A549 (cell line): ENCODE measurements around the gene SACS. TPM values are rescaled to one million over a fixed set of nuclear protein-coding genes. Genes with fewer than 3 reads are reported as not detected.

Experiments
- ATAC-seq, 2 experiments: fragments of 200-7000 bp in 1 of 2; fragments of >200 bp in 1 of 2; cut with Nextera tagmentation in 1 of 2; cut with Tn5 transposase in 1 of 2; 3 replicates each; pipeline versions ENCODE4 v1.8.0 to v1.9.1; 2018 to 2020; ENCODE audit warnings: mild to moderate bottlenecking in 1 of 2, moderate library complexity in 1 of 2
- CTCF ChIA-PET: fragments of 300-600 bp; sonication (Branson Sonifier 250); formaldehyde crosslinking; extraction: SDS; loops from one replicate; lab custom pipeline; 2021; ENCODE audit warnings: antibody characterized with exemption, inconsistent platforms; lab: Yijun Ruan, JAX
- POLR2A ChIA-PET: fragments of 350-600 bp; formaldehyde crosslinking; extraction: SDS; loops from one replicate; lab custom pipeline; 2021; ENCODE audit warnings: antibody characterized with exemption, inconsistent platforms; lab: Yijun Ruan, JAX
- DNase-seq, 2 experiments: peaks; one replicate each; pipeline versions ENCODE4 v3.0.0 to v3.0.0-alpha.2; 2011 to 2016; ENCODE audit warnings: low read depth in 1 of 2, low spot score in 1 of 2
- FAIRE-seq: peaks from 2 replicates; lab custom pipeline; 2011; peaks lifted over from hg19 to GRCh38; lab: Jason Lieb, UNC
- H3K27ac ChIP-seq, 2 experiments: fragments of >200 bp; sonication (Bioruptor Twin); formaldehyde crosslinking; 3 replicates each; pipeline ENCODE4 v1.5.1; 2016 to 2017
- H3K4me1 ChIP-seq: fragments of >200 bp; sonication (Bioruptor Twin); formaldehyde crosslinking; 3 replicates; pipeline ENCODE4 v1.6.1; 2016
- H3K4me2 ChIP-seq: fragments of >200 bp; sonication (Bioruptor Twin); formaldehyde crosslinking; 3 replicates; pipeline ENCODE4 v1.6.1; 2016
- H3K4me3 ChIP-seq: fragments of >200 bp; sonication (Bioruptor Twin); formaldehyde crosslinking; 3 replicates; pipeline ENCODE4 v1.5.1; 2016
- H3K9me3 ChIP-seq: fragments of >200 bp; sonication (Bioruptor Twin); formaldehyde crosslinking; 3 replicates; pipeline ENCODE4 v1.6.1; 2016
- CBX2 ChIP-seq: fragments of 200-600 bp; sonication (generic); IDR thresholded peaks from 2 replicates; pipeline ENCODE4 v1.6.1; 2016; ENCODE audit warnings: low read depth, mild to moderate bottlenecking, borderline replicate concordance
- CHD4 ChIP-seq: fragments of 200-600 bp; sonication (generic); IDR thresholded peaks from 2 replicates; pipeline ENCODE4 v1.6.1; 2016; ENCODE audit warnings: antibody characterized with exemption, mild to moderate bottlenecking, borderline replicate concordance
- GATA3 ChIP-seq: IDR thresholded peaks from 2 replicates; pipeline ENCODE4 v1.6.1; 2012; ENCODE audit warnings: borderline replicate concordance
- HDAC2 ChIP-seq: fragments of 200-600 bp; sonication (generic); IDR thresholded peaks from 2 replicates; pipeline ENCODE4 v1.6.1; 2016
- JUNB ChIP-seq: fragments of >200 bp; sonication (Bioruptor Twin); formaldehyde crosslinking; IDR thresholded peaks from 2 replicates; pipeline ENCODE4 v1.6.1; 2016
- NFE2L2 ChIP-seq: fragments of 150-350 bp; conservative IDR thresholded peaks from 2 replicates; pipeline ENCODE4 v1.6.1; 2014; ENCODE audit warnings: low read length
- NPAS2 ChIP-seq: fragments of 250-450 bp; sonication (Bioruptor Pico); IDR thresholded peaks from 2 replicates; pipeline ENCODE4 v1.8.0; 2022; ENCODE audit warnings: mild to moderate bottlenecking, moderate library complexity, borderline replicate concordance
- POLR2A ChIP-seq: IDR thresholded peaks from 2 replicates; pipeline ENCODE4 v1.6.1; 2012; ENCODE audit warnings: mild to moderate bottlenecking, low read length
- POLR2AphosphoS2 ChIP-seq: conservative IDR thresholded peaks from 2 replicates; pipeline ENCODE4 v1.6.1; 2012; ENCODE audit warnings: low read length, improper control_type of control experiment, inconsistent platforms
- RAD21 ChIP-seq, 2 experiments: fragments of >200 bp in 1 of 2; sonication (Bioruptor Twin) in 1 of 2; formaldehyde crosslinking in 1 of 2; IDR thresholded peaks in 1 of 2; conservative IDR thresholded peaks in 1 of 2; 2 replicates in 1 of 2; 3 replicates in 1 of 2; pipeline ENCODE4 v1.6.1; 2012 to 2018; ENCODE audit warnings: inconsistent platforms in 1 of 2
- SMC3 ChIP-seq: fragments of >200 bp; sonication (Bioruptor Twin); formaldehyde crosslinking; IDR thresholded peaks from 3 replicates; pipeline ENCODE4 v1.6.1; 2018; ENCODE audit warnings: inconsistent platforms
- SREBF2 ChIP-seq: fragments of 450-650 bp; IDR thresholded peaks from 2 replicates; pipeline ENCODE4 v1.6.1; 2014; ENCODE audit warnings: mild to moderate bottlenecking, moderate library complexity
- TP53 ChIP-seq: fragments of 250-450 bp; sonication (Bioruptor Pico); IDR thresholded peaks from 2 replicates; pipeline ENCODE4 v1.5.0; 2021; ENCODE audit warnings: mild to moderate bottlenecking, moderate library complexity
- ZC3H11A ChIP-seq: fragments of 450-650 bp; IDR thresholded peaks from 2 replicates; pipeline ENCODE4 v1.6.1; 2014; ENCODE audit warnings: antibody characterized with exemption, mild to moderate bottlenecking
- ZFP36 ChIP-seq: fragments of 450-650 bp; IDR thresholded peaks from 2 replicates; pipeline ENCODE4 v1.6.1; 2014; ENCODE audit warnings: borderline replicate concordance; ENCODE audit not compliant: partially characterized antibody
- ZNF302 ChIP-seq: fragments of 250-450 bp; sonication (Bioruptor Pico); IDR thresholded peaks from 2 replicates; pipeline ENCODE4 v1.9.0; 2021; ENCODE audit warnings: inconsistent platforms, mild to moderate bottlenecking, moderate library complexity
- WGBS: methylation state at CpG from one replicate; pipeline ENCODE4 v1.1.6; 2017; ENCODE audit errors: missing lambda C conversion rate; 5-methylcytosine and 5-hydroxymethylcytosine counted together
- polyA plus RNA-seq, 4 experiments: library from polyadenylated mRNA; depleted of rRNA in 3 of 4; stranded (reverse); fragments of >200 nt; fragmentation: RNase III in 1 of 4; extraction: RNeasy Plus Mini Kit Qiagen cat#74134 plus additional on column Dnase treatment in 1 of 4; gene quantifications; 2 replicates in 3 of 4; 3 replicates in 1 of 4; pipeline ENCODE4 v1.2.3, GENCODE V29; 2011 to 2017
- TF ChIP-seq, protein P1 (sequence below): fragments of 200-600 bp; sonication (generic); IDR thresholded peaks from 2 replicates; pipeline ENCODE4 v1.6.1; 2016; ENCODE audit warnings: antibody characterized with exemption, mild to moderate bottlenecking, moderate library complexity
- TF ChIP-seq, protein P2 (sequence below): fragments of >200 bp; sonication (Bioruptor Twin); formaldehyde crosslinking; IDR thresholded peaks from 2 replicates; pipeline ENCODE4 v1.6.1; 2016
- TF ChIP-seq, protein P3 (sequence below): fragments of >200 bp; sonication (Bioruptor Twin); formaldehyde crosslinking; IDR thresholded peaks from 3 replicates; pipeline ENCODE4 v1.5.1; 2016
- TF ChIP-seq, protein P4 (sequence below): IDR thresholded peaks from 2 replicates; pipeline ENCODE4 v1.6.1; 2012
- TF ChIP-seq, protein P5 (sequence below): fragments of 150-350 bp; IDR thresholded peaks from 2 replicates; pipeline ENCODE4 v1.6.1; 2014; ENCODE audit warnings: low read depth, mild to moderate bottlenecking, low read length
- TF ChIP-seq, protein P6 (sequence below): fragments of >200 bp; sonication (Bioruptor Twin); formaldehyde crosslinking; IDR thresholded peaks from 3 replicates; pipeline ENCODE4 v1.6.1; 2016
- TF ChIP-seq, protein P7 (sequence below): fragments of 450-650 bp; IDR thresholded peaks from 2 replicates; pipeline ENCODE4 v1.6.1; 2014; ENCODE audit warnings: antibody characterized with exemption
- TF ChIP-seq, protein P8 (sequence below): fragments of 250-450 bp; sonication (Bioruptor Pico); IDR thresholded peaks from 2 replicates; pipeline ENCODE4 v1.5.0; 2021; ENCODE audit warnings: mild to moderate bottlenecking, moderate library complexity, borderline replicate concordance

SACS gene
- polyA plus RNA-seq, 2 of the 4 experiments (the other 2 are of a cell fraction), result 6.9 to 23.8 TPM

DNA sequence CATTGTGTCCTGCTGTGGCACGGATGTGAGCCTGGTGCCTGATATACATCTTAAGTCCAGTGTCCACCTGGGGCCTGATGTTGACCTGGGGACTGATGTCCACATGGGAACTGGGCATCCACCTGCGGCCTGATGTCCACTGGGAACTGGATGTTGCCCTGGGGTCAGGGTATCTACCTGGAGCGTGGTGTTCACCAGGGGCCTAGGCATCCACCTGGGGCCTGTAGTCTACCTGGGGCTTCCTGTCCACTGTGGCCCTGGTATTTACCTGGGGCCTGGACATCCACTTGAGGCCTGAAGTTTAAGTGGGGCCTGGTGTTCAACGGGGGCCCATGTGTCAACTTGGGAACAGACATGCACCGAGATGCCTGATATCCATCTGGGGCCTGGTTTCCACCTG lies 11.9 kb downstream of the SACS start:
- 100% methylated on average over 1 of the region's 5 CpGs for WGBS
- FAIRE-seq (no peak), ATAC-seq (no peak), DNase-seq (no peak)
- no peak overlapping the region for H3K4me2 ChIP-seq
- H3K4me3 ChIP-seq, result no peak overlapping the region
- H3K4me1 ChIP-seq, result peaks cover 2% of the 10 kb centered on the region
- TF ChIP-seq GATA3 (no peak), ZNF302 (no peak), HDAC2 (no peak), NPAS2 (CRISPR knock-in tag) (no peak), POLR2A (no peak), RAD21 (conservative IDR thresholded peaks at IDR 0.05 in 1 of 2, IDR thresholded peaks at IDR 0.05 in 1 of 2) (no peak), ZC3H11A (no peak), CBX2 (no peak)
- TF ChIP-seq, protein P1, sequence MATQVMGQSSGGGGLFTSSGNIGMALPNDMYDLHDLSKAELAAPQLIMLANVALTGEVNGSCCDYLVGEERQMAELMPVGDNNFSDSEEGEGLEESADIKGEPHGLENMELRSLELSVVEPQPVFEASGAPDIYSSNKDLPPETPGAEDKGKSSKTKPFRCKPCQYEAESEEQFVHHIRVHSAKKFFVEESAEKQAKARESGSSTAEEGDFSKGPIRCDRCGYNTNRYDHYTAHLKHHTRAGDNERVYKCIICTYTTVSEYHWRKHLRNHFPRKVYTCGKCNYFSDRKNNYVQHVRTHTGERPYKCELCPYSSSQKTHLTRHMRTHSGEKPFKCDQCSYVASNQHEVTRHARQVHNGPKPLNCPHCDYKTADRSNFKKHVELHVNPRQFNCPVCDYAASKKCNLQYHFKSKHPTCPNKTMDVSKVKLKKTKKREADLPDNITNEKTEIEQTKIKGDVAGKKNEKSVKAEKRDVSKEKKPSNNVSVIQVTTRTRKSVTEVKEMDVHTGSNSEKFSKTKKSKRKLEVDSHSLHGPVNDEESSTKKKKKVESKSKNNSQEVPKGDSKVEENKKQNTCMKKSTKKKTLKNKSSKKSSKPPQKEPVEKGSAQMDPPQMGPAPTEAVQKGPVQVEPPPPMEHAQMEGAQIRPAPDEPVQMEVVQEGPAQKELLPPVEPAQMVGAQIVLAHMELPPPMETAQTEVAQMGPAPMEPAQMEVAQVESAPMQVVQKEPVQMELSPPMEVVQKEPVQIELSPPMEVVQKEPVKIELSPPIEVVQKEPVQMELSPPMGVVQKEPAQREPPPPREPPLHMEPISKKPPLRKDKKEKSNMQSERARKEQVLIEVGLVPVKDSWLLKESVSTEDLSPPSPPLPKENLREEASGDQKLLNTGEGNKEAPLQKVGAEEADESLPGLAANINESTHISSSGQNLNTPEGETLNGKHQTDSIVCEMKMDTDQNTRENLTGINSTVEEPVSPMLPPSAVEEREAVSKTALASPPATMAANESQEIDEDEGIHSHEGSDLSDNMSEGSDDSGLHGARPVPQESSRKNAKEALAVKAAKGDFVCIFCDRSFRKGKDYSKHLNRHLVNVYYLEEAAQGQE, result no peak
- TF ChIP-seq, protein P2, sequence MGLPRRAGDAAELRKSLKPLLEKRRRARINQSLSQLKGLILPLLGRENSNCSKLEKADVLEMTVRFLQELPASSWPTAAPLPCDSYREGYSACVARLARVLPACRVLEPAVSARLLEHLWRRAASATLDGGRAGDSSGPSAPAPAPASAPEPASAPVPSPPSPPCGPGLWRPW, result no peak
- H3K9me3 ChIP-seq, result no peaks in the 10 kb centered on the region
- CTCF ChIA-PET, result interaction anchor here (1.6 kb wide), 1 partner anchor 46 kb away, joined by 3 read pairs; no protein-coding TSS in a partner anchor
- POLR2A ChIA-PET, result no interaction called here
- H3K27ac ChIP-seq, result no peak overlapping the region

DNA sequence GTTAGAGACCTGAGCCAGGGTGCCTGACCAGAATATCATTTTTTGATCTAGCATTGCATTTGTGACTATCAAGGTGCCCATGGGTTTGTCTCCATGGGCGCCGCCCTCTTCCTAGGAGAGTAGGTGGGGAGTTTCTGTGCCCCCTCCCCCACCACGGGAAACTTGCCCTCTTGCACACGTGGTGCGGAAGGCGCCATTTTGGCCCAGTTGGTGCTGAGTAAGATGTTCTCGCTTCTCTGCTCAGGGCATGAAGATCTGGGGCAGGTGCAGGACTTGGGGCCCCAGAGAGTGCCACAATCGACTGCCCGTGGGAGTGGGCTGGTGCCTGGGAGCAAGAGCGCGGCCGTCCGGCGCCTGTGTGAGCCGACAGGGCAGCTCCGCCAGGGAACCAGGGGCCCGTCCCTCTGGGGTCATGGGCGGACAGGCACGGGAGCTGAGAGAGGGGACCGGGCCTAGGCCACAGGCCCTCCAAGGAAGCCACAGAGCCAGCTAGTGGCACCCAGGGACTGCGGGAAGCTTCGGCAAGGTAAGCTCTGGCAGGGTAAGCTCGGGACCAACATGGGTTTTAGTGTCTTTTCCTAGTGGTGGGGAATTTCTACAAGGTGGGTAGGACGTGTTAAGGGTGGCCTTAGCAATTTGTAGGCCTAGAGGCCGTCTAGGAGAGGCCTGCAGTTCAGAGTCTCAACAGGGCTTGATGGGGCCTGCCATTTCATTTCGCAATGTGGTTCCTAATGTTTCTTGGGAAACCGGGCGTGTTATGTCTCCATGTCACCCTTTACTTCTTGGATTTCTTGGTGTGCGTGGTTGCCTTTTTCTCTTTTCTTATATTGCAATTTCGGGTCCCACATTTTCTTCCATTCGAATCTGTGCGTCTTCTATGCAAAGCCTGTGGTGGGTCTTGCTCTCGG lies 14.5 kb downstream of the SACS start:
- Histone ChIP-seq H3K4me1 (no peaks in the 10 kb centered on the region), H3K9me3 (no peaks in the 10 kb centered on the region), H3K4me2 (no peak overlapping the region), H3K27ac (no peak overlapping the region)
- WGBS, result 95% methylated on average over 26 of the region's 33 CpGs
- ChIA-PET POLR2A (no interaction called here), CTCF (no interaction called here)
- DNase-seq, result no peak
- no peak for FAIRE-seq
- TF ChIP-seq, protein P3, sequence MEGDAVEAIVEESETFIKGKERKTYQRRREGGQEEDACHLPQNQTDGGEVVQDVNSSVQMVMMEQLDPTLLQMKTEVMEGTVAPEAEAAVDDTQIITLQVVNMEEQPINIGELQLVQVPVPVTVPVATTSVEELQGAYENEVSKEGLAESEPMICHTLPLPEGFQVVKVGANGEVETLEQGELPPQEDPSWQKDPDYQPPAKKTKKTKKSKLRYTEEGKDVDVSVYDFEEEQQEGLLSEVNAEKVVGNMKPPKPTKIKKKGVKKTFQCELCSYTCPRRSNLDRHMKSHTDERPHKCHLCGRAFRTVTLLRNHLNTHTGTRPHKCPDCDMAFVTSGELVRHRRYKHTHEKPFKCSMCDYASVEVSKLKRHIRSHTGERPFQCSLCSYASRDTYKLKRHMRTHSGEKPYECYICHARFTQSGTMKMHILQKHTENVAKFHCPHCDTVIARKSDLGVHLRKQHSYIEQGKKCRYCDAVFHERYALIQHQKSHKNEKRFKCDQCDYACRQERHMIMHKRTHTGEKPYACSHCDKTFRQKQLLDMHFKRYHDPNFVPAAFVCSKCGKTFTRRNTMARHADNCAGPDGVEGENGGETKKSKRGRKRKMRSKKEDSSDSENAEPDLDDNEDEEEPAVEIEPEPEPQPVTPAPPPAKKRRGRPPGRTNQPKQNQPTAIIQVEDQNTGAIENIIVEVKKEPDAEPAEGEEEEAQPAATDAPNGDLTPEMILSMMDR, result no peak
- TF ChIP-seq, protein P4, sequence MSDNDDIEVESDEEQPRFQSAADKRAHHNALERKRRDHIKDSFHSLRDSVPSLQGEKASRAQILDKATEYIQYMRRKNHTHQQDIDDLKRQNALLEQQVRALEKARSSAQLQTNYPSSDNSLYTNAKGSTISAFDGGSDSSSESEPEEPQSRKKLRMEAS, result no peak
- TF ChIP-seq SMC3 (no peak), ZFP36 (no peak), NFE2L2 (no peak), SREBF2 (no peak), JUNB (no peak), CHD4 (no peak), GATA3 (no peak), POLR2AphosphoS2 (no peak), TP53 (CRISPR knock-in tag) (no peak)
- TF ChIP-seq, protein P2, result no peak
- TF ChIP-seq, protein P5, sequence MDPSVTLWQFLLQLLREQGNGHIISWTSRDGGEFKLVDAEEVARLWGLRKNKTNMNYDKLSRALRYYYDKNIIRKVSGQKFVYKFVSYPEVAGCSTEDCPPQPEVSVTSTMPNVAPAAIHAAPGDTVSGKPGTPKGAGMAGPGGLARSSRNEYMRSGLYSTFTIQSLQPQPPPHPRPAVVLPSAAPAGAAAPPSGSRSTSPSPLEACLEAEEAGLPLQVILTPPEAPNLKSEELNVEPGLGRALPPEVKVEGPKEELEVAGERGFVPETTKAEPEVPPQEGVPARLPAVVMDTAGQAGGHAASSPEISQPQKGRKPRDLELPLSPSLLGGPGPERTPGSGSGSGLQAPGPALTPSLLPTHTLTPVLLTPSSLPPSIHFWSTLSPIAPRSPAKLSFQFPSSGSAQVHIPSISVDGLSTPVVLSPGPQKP, result no peak
- TF ChIP-seq, protein P6, sequence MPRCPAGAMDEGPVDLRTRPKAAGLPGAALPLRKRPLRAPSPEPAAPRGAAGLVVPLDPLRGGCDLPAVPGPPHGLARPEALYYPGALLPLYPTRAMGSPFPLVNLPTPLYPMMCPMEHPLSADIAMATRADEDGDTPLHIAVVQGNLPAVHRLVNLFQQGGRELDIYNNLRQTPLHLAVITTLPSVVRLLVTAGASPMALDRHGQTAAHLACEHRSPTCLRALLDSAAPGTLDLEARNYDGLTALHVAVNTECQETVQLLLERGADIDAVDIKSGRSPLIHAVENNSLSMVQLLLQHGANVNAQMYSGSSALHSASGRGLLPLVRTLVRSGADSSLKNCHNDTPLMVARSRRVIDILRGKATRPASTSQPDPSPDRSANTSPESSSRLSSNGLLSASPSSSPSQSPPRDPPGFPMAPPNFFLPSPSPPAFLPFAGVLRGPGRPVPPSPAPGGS, result no peak
- TF ChIP-seq, protein P7, sequence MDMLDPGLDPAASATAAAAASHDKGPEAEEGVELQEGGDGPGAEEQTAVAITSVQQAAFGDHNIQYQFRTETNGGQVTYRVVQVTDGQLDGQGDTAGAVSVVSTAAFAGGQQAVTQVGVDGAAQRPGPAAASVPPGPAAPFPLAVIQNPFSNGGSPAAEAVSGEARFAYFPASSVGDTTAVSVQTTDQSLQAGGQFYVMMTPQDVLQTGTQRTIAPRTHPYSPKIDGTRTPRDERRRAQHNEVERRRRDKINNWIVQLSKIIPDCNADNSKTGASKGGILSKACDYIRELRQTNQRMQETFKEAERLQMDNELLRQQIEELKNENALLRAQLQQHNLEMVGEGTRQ, result no peak
- TF ChIP-seq, protein P8, sequence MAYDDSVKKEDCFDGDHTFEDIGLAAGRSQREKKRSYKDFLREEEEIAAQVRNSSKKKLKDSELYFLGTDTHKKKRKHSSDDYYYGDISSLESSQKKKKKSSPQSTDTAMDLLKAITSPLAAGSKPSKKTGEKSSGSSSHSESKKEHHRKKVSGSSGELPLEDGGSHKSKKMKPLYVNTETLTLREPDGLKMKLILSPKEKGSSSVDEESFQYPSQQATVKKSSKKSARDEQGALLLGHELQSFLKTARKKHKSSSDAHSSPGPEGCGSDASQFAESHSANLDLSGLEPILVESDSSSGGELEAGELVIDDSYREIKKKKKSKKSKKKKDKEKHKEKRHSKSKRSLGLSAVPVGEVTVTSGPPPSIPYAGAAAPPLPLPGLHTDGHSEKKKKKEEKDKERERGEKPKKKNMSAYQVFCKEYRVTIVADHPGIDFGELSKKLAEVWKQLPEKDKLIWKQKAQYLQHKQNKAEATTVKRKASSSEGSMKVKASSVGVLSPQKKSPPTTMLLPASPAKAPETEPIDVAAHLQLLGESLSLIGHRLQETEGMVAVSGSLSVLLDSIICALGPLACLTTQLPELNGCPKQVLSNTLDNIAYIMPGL (CRISPR knock-in tag), result no peak
- TF ChIP-seq, all 56 proteins: peak for 0
- no peak for ATAC-seq
- no peak overlapping the region for H3K4me3 ChIP-seq
